PFSK-1 (cell line): ENCODE results near the gene CAMK1D.

Experiments used
- FOXP2 ChIP-seq: optimal IDR thresholded peaks from 2 replicates; pipeline ENCODE3; 2011; ENCODE audit warnings: borderline replicate concordance, control low read depth, inconsistent platforms; ENCODE audit not compliant: insufficient read depth; ENCODE audit errors: extremely low read length, extremely low read depth
- POLR2AphosphoS5 ChIP-seq: IDR thresholded peaks from 2 replicates; pipeline ENCODE4 v1.6.1; 2012; ENCODE audit warnings: low read depth, mild to moderate bottlenecking, control low read depth, low read length, moderate library complexity
- REST ChIP-seq, 2 experiments: IDR thresholded peaks; 2 replicates each; pipeline versions ENCODE4 v1.6.1 to v1.8.0; 2011 to 2012; ENCODE audit warnings: low read depth in 2 of 2, low read length in 2 of 2, control low read depth in 1 of 2, inconsistent platforms in 1 of 2, mild to moderate bottlenecking in 1 of 2, moderate library complexity in 1 of 2; ENCODE audit not compliant: insufficient read depth in 1 of 2
- SIN3A ChIP-seq: IDR thresholded peaks from 2 replicates; pipeline ENCODE4 v1.6.1; 2012; ENCODE audit warnings: mild to moderate bottlenecking, low read length, moderate library complexity, borderline replicate concordance; ENCODE audit not compliant: insufficient read depth
- TAF1 ChIP-seq: IDR thresholded peaks from 2 replicates; pipeline ENCODE4 v1.6.1; 2012; ENCODE audit warnings: low read length, control low read depth, borderline replicate concordance; ENCODE audit not compliant: insufficient read depth

Gene CAMK1D

DNA sequence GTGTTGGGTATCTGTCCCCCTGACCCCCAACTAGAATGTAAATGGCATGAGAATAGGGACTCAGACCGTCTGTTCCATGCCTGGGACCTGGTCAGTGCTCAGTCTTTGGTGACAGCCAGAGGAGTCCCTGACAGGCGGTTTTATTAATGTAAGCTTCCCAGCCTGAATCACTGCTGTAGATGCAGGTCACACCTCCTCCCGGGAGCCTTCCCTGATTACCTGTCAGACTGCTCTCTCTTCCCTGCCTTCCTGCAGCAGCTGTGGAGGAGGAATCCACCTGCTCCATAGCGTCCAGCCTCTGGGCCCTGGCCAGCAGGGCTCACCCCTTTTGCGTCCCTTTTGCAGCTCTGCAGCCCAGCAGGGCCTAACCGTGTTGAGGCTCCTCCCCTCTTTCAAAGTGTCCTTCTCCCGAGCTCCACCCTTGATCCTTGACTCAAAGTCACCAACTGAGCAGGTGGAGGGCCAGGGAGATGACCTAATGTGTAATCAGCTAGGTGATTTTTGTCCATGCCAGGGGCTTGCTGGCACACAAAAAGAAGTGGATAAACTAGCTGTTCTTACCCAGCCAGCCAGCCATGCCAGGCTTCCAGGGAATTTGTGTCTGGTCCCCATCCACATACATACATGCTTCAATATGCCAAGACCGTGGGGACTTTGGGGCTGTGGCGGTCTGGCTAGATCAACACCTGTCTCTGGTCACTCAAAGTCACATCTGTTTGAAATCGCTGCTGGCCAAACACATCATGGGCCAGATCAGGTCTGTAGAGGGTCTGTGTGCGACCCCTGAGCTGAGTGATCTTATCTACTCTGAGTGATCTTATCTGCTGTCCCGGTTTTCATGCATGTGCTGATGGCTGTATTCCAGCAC is 457.1 kb downstream of the CAMK1D start:
- TF ChIP-seq SIN3A (no peak), FOXP2 (no peak), POLR2AphosphoS5 (no peak)

DNA sequence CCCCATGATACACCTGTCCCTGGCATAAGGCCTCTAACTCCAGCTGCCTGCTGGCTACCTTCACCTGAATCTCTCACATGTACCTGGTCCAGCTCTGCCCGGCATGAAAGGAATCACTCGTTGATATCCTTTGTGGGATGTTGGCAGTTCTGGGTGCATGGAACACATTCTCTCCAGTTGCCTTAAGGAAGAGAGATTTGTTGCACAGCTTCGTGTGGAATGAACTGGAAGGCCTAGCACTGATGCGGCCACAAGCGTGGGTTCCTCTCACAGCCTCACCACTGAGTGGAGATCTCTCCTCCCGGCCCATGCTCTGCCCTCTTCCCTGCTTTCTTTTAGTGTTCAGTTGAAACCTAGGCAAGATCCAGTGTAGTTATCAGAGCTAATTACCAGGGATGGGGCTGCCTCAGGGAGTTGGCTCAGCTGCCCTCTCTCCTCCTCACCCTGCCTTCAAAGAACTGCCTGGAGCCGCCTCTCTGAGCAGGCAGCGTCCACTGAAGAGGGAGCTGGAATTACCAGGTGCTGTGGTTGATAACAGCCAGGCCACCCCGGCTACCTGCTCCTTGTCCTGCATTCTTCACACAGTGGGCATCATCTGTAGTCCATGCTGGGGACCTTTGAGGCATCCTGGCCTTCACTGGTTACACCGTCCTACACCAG is 457.9 kb downstream of the CAMK1D start:
- TF ChIP-seq REST (IDR thresholded peaks at IDR 0.05; ENCODE audit: insufficient read depth in 1 of 2, low read depth in 2 of 2, low read length in 2 of 2) = no peak
- TF ChIP-seq POLR2AphosphoS5 = no peak

GRCh38 chr10:12808014-12808613 is 458.8 kb downstream of the CAMK1D start:
- TF ChIP-seq FOXP2 (no peak), POLR2AphosphoS5 (no peak), SIN3A (no peak), REST (IDR thresholded peaks at IDR 0.05; ENCODE audit: insufficient read depth in 1 of 2, low read depth in 2 of 2, low read length in 2 of 2) (no peak), TAF1 (no peak)

GRCh38 chr10:12811826-12812225 is 462.5 kb downstream of the CAMK1D start:
- TF ChIP-seq FOXP2 (no peak), SIN3A (no peak), REST (IDR thresholded peaks at IDR 0.05; ENCODE audit: insufficient read depth in 1 of 2, low read depth in 2 of 2, low read length in 2 of 2) (no peak), TAF1 (no peak), POLR2AphosphoS5 (no peak)

GRCh38 chr10:12812571-12812970 is 463.2 kb downstream of the CAMK1D start:
- TF ChIP-seq REST (IDR thresholded peaks at IDR 0.05; ENCODE audit: insufficient read depth in 1 of 2, low read depth in 2 of 2, low read length in 2 of 2) (no peak), FOXP2 (no peak), POLR2AphosphoS5 (no peak)
